GM23338 (cell line): ENCODE results near the gene RNH1. TPM values are rescaled to one million over a fixed set of nuclear protein-coding genes. Genes with fewer than 3 reads are reported as not detected.

Experiments
- ATAC-seq: fragments of 200-7000 bp; cut with Tn5 transposase; 3 replicates; pipeline ENCODE4 v1.9.1; 2020
- DNase-seq: peaks from one replicate; pipeline ENCODE4 v3.0.0-alpha.2; 2015; ENCODE audit warnings: low spot score
- H2AFZ ChIP-seq: fragments of 200-600 bp; sonication (generic); 2 replicates; pipeline ENCODE4 v1.8.0; 2016; ENCODE audit warnings: antibody characterized with exemption, mild to moderate bottlenecking, moderate library complexity
- H3F3A ChIP-seq: fragments of 200-600 bp; sonication (generic); replicated peaks from 2 replicates; pipeline ENCODE4 v1.8.0; 2017; ENCODE audit warnings: antibody characterized with exemption, mixed run types, low read depth
- H3K27ac ChIP-seq: fragments of 200-600 bp; sonication (generic); 2 replicates; pipeline ENCODE4 v1.6.1; 2016; ENCODE audit warnings: low read depth
- H3K27me3 ChIP-seq: fragments of 200-600 bp; sonication (generic); 2 replicates; pipeline ENCODE4 v1.8.0; 2016; ENCODE audit warnings: mild to moderate bottlenecking, mixed run types, moderate library complexity; ENCODE audit not compliant: insufficient read depth
- H3K36me3 ChIP-seq: fragments of 200-600 bp; sonication (generic); 2 replicates; pipeline ENCODE4 v1.8.0; 2016; ENCODE audit warnings: mild to moderate bottlenecking; ENCODE audit not compliant: insufficient read depth
- H3K4me1 ChIP-seq: fragments of 200-600 bp; sonication (generic); 2 replicates; pipeline ENCODE4 v1.8.0; 2016; ENCODE audit warnings: mild to moderate bottlenecking, moderate library complexity; ENCODE audit not compliant: insufficient read depth
- H3K4me2 ChIP-seq: fragments of 200-600 bp; sonication (generic); 2 replicates; pipeline ENCODE4 v1.7.1; 2017; ENCODE audit warnings: mixed run types
- H3K4me3 ChIP-seq: fragments of 200-600 bp; sonication (generic); 2 replicates; pipeline ENCODE4 v1.6.1; 2016; ENCODE audit warnings: mixed run types
- H3K79me2 ChIP-seq: fragments of 200-600 bp; sonication (generic); replicated peaks from 2 replicates; pipeline ENCODE4 v1.8.0; 2017; ENCODE audit warnings: mild to moderate bottlenecking; ENCODE audit not compliant: insufficient read depth
- H3K9me2 ChIP-seq: fragments of 200-600 bp; sonication (generic); 2 replicates; pipeline ENCODE4 v1.8.0; 2017; ENCODE audit not compliant: insufficient read depth
- H4K20me1 ChIP-seq: fragments of 200-600 bp; sonication (generic); replicated peaks from 2 replicates; pipeline ENCODE4 v1.8.0; 2017; ENCODE audit warnings: mild to moderate bottlenecking; ENCODE audit not compliant: insufficient read depth
- H3K27ac Mint-ChIP-seq: 2 replicates; pipeline ENCODE4 v1.8.0; 2020; ENCODE audit warnings: inconsistent platforms, mild to moderate bottlenecking, moderate library complexity, mixed read lengths
- H3K27me3 Mint-ChIP-seq: 3 replicates; pipeline ENCODE4 v1.8.0; 2022; ENCODE audit warnings: low read depth, mild to moderate bottlenecking, moderate library complexity, mixed read lengths, inconsistent platforms; ENCODE audit not compliant: insufficient read depth, poor library complexity
- H3K36me3 Mint-ChIP-seq: 3 replicates; pipeline ENCODE4 v1.8.0; 2021; ENCODE audit warnings: low read depth, mild to moderate bottlenecking, inconsistent platforms, moderate library complexity, mixed read lengths
- H3K4me1 Mint-ChIP-seq: 3 replicates; pipeline ENCODE4 v1.8.0; 2020; ENCODE audit warnings: mild to moderate bottlenecking, inconsistent platforms, mixed read lengths
- H3K4me3 Mint-ChIP-seq: 3 replicates; pipeline ENCODE4 v1.8.0; 2021; ENCODE audit warnings: moderate library complexity, mild to moderate bottlenecking, inconsistent platforms, mixed read lengths
- H3K9me3 Mint-ChIP-seq: 3 replicates; pipeline ENCODE4 v1.8.0; 2020; ENCODE audit warnings: moderate library complexity, mild to moderate bottlenecking, inconsistent platforms, mixed read lengths
- CREB1 ChIP-seq: fragments of 250-450 bp; sonication (Bioruptor Pico); IDR thresholded peaks from 2 replicates; pipeline ENCODE4 v1.5.0; 2020; ENCODE audit warnings: low read depth, mild to moderate bottlenecking, moderate library complexity
- JUNB ChIP-seq: IDR thresholded peaks from one replicate; pipeline ENCODE4 v1.6.1; 2016; ENCODE audit warnings: antibody characterized with exemption; ENCODE audit not compliant: unreplicated experiment
- STAT1 ChIP-seq: IDR thresholded peaks from one replicate; pipeline ENCODE4 v1.6.1; 2016; ENCODE audit warnings: antibody characterized with exemption; ENCODE audit not compliant: unreplicated experiment
- ZNF114 ChIP-seq: fragments of 250-450 bp; sonication (Bioruptor Pico); IDR thresholded peaks from 2 replicates; pipeline ENCODE4 v1.5.0; 2020; ENCODE audit warnings: mild to moderate bottlenecking, moderate library complexity
- polyA plus RNA-seq: library from polyadenylated mRNA; unstranded; fragments of >200 nt; fragmentation: Nextera tagmentation; extraction: Ambion mirVana; gene quantifications from 2 replicates; pipeline ENCODE4 v1.2.1, GENCODE V29; 2016
- total RNA-seq: library from RNA; depleted of rRNA; stranded (reverse); fragments of >200 nt; shearing (Covaris generic); gene quantifications from 2 replicates; pipeline ENCODE4 v1.2.3, GENCODE V29; 2014
- TF ChIP-seq, protein P1 (sequence below): fragments of 250-450 bp; sonication (Bioruptor Pico); IDR thresholded peaks from 2 replicates; pipeline ENCODE4 v1.5.0; 2020; ENCODE audit warnings: mild to moderate bottlenecking, moderate library complexity
- TF ChIP-seq, protein P2 (sequence below): IDR thresholded peaks from 2 replicates; pipeline ENCODE4 v1.6.1; 2016; ENCODE audit warnings: antibody characterized with exemption

RNH1 gene
- total and polyA plus RNA-seq, 2 experiments from 2014 or later: 33.3 to 56.3 TPM

DNA sequence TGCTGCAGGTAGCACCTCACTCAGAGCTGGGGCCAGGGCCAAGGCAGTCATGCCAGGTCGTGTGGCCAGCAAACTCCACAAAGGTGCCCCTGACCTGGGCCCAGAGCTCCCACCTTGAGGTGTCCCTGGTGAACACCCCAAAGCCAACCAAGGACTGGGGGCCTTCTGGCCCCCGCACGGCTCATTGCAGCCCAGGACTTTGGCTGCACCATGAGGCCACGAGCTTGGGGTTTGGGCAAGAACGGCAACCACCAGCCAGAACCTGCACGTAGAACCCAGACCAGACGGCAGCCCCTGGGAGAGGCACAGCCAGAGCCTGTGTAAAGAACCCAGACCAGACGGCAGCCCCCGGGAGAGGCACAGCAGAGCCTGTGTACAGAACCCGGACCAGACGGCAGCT lies 38.1 kb upstream of the RNH1 start (continued):
- TF ChIP-seq, protein P1, sequence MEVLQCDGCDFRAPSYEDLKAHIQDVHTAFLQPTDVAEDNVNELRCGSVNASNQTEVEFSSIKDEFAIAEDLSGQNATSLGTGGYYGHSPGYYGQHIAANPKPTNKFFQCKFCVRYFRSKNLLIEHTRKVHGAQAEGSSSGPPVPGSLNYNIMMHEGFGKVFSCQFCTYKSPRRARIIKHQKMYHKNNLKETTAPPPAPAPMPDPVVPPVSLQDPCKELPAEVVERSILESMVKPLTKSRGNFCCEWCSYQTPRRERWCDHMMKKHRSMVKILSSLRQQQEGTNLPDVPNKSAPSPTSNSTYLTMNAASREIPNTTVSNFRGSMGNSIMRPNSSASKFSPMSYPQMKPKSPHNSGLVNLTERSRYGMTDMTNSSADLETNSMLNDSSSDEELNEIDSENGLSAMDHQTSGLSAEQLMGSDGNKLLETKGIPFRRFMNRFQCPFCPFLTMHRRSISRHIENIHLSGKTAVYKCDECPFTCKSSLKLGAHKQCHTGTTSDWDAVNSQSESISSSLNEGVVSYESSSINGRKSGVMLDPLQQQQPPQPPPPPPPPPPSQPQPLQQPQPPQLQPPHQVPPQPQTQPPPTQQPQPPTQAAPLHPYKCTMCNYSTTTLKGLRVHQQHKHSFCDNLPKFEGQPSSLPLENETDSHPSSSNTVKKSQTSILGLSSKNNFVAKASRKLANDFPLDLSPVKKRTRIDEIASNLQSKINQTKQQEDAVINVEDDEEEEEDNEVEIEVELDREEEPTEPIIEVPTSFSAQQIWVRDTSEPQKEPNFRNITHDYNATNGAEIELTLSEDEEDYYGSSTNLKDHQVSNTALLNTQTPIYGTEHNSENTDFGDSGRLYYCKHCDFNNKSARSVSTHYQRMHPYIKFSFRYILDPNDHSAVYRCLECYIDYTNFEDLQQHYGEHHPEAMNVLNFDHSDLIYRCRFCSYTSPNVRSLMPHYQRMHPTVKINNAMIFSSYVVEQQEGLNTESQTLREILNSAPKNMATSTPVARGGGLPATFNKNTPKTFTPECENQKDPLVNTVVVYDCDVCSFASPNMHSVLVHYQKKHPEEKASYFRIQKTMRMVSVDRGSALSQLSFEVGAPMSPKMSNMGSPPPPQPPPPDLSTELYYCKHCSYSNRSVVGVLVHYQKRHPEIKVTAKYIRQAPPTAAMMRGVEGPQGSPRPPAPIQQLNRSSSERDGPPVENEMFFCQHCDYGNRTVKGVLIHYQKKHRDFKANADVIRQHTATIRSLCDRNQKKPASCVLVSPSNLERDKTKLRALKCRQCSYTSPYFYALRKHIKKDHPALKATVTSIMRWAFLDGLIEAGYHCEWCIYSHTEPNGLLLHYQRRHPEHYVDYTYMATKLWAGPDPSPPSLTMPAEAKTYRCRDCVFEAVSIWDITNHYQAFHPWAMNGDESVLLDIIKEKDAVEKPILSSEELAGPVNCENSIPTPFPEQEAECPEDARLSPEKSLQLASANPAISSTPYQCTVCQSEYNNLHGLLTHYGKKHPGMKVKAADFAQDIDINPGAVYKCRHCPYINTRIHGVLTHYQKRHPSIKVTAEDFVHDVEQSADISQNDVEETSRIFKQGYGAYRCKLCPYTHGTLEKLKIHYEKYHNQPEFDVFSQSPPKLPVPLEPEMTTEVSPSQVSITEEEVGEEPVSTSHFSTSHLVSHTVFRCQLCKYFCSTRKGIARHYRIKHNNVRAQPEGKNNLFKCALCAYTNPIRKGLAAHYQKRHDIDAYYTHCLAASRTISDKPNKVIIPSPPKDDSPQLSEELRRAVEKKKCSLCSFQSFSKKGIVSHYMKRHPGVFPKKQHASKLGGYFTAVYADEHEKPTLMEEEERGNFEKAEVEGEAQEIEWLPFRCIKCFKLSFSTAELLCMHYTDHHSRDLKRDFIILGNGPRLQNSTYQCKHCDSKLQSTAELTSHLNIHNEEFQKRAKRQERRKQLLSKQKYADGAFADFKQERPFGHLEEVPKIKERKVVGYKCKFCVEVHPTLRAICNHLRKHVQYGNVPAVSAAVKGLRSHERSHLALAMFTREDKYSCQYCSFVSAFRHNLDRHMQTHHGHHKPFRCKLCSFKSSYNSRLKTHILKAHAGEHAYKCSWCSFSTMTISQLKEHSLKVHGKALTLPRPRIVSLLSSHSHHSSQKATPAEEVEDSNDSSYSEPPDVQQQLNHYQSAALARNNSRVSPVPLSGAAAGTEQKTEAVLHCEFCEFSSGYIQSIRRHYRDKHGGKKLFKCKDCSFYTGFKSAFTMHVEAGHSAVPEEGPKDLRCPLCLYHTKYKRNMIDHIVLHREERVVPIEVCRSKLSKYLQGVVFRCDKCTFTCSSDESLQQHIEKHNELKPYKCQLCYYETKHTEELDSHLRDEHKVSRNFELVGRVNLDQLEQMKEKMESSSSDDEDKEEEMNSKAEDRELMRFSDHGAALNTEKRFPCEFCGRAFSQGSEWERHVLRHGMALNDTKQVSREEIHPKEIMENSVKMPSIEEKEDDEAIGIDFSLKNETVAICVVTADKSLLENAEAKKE (CRISPR knock-in tag): no peak

GRCh38 chr11:544817-545166 lies 37.8 kb upstream of the RNH1 start:
- Histone ChIP-seq H3K4me1 (no peaks in the 10 kb centered on the region), H4K20me1 (no peaks in the 10 kb centered on the region), H3K27me3 (no peaks in the 10 kb centered on the region), H3K4me2 (no peak overlapping the region), H3F3A (no peaks in the 10 kb centered on the region), H3K27ac (no peak overlapping the region), H3K9me2 (no peaks in the 10 kb centered on the region), H3K4me3 (no peak overlapping the region), H2AFZ (no peak overlapping the region), H3K79me2 (no peaks in the 10 kb centered on the region), H3K36me3 (no peaks in the 10 kb centered on the region)
- Mint-ChIP-seq H3K36me3 (peaks cover 3% of the 10 kb centered on the region; the same call in 2 of the 3 replicates), H3K27me3 (peaks cover 12% of the 10 kb centered on the region), H3K9me3 (no peaks in the 10 kb centered on the region), H3K4me1 (no peaks in the 10 kb centered on the region; the same call in 2 of the 3 replicates), H3K4me3 (no peak overlapping the region), H3K27ac (no peak overlapping the region)
- ATAC-seq (no peak), DNase-seq (no peak)
- TF ChIP-seq, protein P2, sequence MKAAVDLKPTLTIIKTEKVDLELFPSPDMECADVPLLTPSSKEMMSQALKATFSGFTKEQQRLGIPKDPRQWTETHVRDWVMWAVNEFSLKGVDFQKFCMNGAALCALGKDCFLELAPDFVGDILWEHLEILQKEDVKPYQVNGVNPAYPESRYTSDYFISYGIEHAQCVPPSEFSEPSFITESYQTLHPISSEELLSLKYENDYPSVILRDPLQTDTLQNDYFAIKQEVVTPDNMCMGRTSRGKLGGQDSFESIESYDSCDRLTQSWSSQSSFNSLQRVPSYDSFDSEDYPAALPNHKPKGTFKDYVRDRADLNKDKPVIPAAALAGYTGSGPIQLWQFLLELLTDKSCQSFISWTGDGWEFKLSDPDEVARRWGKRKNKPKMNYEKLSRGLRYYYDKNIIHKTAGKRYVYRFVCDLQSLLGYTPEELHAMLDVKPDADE: no peak
- no peak for TF ChIP-seq CREB1 (CRISPR knock-in tag)
- TF ChIP-seq JUNB: no peak
- TF ChIP-seq, protein P1 (CRISPR knock-in tag): no peak
- no peak for TF ChIP-seq ZNF114
- TF ChIP-seq STAT1: no peak
